HG03139 (cell line): ENCODE results near the gene RAB5A.
"Not testable (repeated sequence)": the region's sequence is repeated elsewhere in the genome, so short reads cannot be mapped to it uniquely, and the experiment has no call there.

Experiments
- ATAC-seq: cut with Tn5 transposase; IDR thresholded peaks from one replicate; pipeline ENCODE4 v1.9.1; 2021; ENCODE audit not compliant: unreplicated experiment

RAB5A gene

GRCh38 chr3:19947549-19948225 is 790 bp downstream of the RAB5A start:
- no peak for ATAC-seq

GRCh38 chr3:19948226-19948591 is 1.3 kb downstream of the RAB5A start:
- ATAC-seq = no peak

GRCh38 chr3:19950316-19950715 is 3.4 kb downstream of the RAB5A start:
- no peak for ATAC-seq

GRCh38 chr3:19954676-19955075 is 7.8 kb downstream of the RAB5A start:
- ATAC-seq = no peak

GRCh38 chr3:19957354-19957753 is 10.5 kb downstream of the RAB5A start:
- ATAC-seq = not testable (repeated sequence)

GRCh38 chr3:19959505-19959904 is 12.6 kb downstream of the RAB5A start:
- no peak for ATAC-seq

GRCh38 chr3:19960696-19961095 is 13.8 kb downstream of the RAB5A start:
- no peak for ATAC-seq

GRCh38 chr3:19961960-19962359 is 15.1 kb downstream of the RAB5A start:
- ATAC-seq = no peak

- no peak for ATAC-seq
These were observed 20.3 kb downstream of the RAB5A start for GRCh38 chr3:19967208-19967607.

- no peak for ATAC-seq
These were observed 20.9 kb downstream of the RAB5A start for GRCh38 chr3:19967812-19968211.

- no peak for ATAC-seq
These were observed 23.4 kb downstream of the RAB5A start for GRCh38 chr3:19970327-19970726.

- ATAC-seq = no peak
These were observed 25.2 kb downstream of the RAB5A start for GRCh38 chr3:19972054-19972453.

- not testable (repeated sequence) for ATAC-seq
These were observed 42.0 kb downstream of the RAB5A start for GRCh38 chr3:19988904-19989303.

GRCh38 chr3:19994796-19995195 is 47.9 kb downstream of the RAB5A start:
- ATAC-seq = no peak

GRCh38 chr3:19997502-19997901 is 50.6 kb downstream of the RAB5A start:
- no peak for ATAC-seq

- ATAC-seq = no peak
These were observed 55.0 kb downstream of the RAB5A start for GRCh38 chr3:20001932-20002331.

GRCh38 chr3:20007960-20008359 is 61.1 kb downstream of the RAB5A start:
- no peak for ATAC-seq

GRCh38 chr3:20008646-20009045 is 61.7 kb downstream of the RAB5A start:
- ATAC-seq = no peak

GRCh38 chr3:20012164-20012563 is 65.3 kb downstream of the RAB5A start, which contains the start of gene PP2D1:
Gene PP2D1, minus strand, starts transcription at chr3:20012264. Its CDS starts 192 bp downstream, at chr3:20012072.
- no peak for ATAC-seq

- ATAC-seq = no peak
These were observed 66.5 kb downstream of the RAB5A start for GRCh38 chr3:20013396-20013795.

GRCh38 chr3:20015525-20015924 is 68.6 kb downstream of the RAB5A start:
- ATAC-seq = no peak

- not testable (repeated sequence) for ATAC-seq
These were observed 69.2 kb downstream of the RAB5A start for GRCh38 chr3:20016076-20016475.

GRCh38 chr3:20022954-20023622 is 76.2 kb downstream of the RAB5A start:
- no peak for ATAC-seq
